ENCODE measurements around the gene LRRC52.
"Not testable (repeated sequence)": the region's sequence is repeated elsewhere in the genome, so short reads cannot be mapped to it uniquely, and the experiment has no call there.

LRRC52 gene

DNA sequence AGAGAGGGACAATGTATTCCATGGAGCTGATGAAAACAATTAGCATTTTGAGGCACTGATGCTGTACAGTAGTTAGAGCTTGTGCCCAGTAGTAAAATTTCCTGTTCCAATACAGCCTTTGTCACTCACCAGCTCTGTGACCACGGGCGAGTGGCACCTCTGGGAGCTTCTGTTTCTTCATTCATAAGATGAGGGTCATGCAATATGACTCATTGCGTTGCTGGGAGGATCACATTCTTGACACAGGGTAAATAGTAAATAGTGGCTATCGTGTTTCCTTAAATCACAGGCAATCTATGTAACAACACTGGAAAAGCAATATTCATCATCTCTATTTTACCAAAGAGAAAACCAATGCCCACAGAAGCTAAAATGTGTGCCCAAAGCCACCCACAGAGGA is 4.5 kb upstream of the LRRC52 start:
- no peak for DNase-seq

DNA sequence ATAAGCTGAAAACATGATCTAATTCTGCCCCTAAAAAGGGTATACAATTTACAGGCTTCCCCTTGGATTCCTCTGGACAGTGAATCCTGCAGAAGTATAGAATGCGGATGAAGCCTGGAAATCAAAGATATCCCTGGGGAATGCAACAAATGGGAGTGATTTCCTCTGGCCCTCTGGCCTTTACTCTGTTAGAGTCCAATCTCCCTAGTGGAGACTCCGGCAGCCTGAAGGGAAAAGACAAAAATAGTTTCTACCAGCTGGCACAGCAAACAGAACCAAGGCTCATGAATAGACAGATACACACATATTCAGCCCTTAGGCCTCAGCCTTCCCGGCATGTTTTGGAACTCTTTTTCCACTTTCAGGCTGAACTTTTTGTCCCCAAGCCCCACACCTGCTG is 3.9 kb upstream of the LRRC52 start:
- DNase-seq = no peak

- no peak for DNase-seq
Observed at GRCh38 chr1:165542015-165542631, 1.7 kb upstream of the LRRC52 start.

DNA sequence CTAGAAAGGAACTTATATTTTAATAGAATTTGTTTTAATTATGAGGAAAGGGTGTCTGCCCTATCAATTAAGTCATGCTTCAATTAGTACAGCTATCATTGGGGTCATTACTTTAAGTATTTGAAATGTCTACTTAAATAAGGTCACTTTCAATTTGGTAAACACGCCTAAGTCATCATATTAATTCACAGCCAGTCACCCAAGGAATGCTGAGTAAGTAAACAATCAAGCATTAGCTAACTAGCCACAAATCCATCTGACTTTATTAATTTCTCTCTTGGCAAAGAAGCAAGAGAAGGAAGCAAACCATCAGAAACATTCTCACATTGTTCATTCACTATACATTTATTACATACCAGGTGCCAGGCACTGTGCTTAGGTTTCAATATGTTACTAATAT is 1.2 kb upstream of the LRRC52 start:
- no peak for DNase-seq

DNA sequence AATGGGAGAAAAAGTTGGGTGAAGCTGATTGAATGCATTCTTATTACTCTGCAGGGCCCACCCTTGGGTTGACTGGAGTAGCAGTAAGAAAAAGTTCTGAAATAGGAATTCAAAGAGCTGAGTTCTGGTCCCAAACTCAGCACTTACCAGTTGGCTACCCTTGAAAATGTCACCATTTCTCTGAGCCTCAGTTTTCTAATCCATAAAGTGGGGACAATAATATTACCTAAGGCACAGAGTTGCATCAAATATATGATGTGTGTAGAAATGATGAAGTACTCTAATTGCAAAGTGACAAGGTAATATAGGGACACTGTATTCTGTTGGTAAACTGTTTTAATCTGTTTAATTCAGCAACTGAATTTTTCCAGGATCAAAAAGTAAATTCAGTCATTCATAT is 1.2 kb downstream of the LRRC52 start:
- DNase-seq = no peak

DNA sequence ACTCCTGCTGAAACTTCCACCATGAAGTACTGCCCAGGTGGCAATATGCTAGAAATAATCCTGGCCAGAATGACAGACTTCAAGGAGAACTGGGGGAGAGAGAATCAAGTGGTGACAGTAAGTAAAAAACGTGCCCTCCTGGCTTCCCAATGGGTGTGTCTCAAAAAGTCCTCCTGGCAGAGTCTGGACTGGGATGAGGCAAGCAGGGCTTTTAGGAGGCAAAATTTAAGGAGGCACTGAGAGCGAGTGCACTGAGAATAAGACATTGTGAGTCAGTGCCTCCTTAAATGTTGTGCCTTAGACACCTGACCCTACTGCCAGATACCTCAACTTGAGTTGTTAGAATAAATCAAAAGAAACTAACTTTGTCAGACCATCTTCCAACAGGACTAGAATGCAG is 2.2 kb downstream of the LRRC52 start:
- no peak for DNase-seq

DNA sequence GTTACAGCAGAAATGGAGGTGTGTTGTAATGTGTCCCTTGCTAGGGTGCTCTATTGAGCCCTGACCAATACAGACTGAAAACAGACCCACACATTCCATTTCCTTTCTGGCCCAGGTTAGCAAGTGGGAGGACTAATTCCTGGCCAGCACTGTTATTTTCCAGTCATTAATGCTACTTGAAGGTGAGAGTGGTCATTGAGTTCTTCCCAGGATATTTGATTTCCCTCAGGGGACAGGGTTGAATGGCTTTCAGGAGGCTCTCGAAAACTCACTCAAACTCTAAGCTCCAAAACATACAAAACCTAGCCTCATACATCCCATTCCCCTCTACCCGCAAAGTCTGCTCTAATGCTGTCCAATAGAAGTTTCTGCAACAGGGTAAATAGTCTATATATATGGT is 6.2 kb downstream of the LRRC52 start:
- no peak for DNase-seq

GRCh38 chr1:165551469-165551868 is 7.7 kb downstream of the LRRC52 start:
- no peak for DNase-seq

GRCh38 chr1:165560883-165561656 is 17.3 kb downstream of the LRRC52 start:
- no peak for DNase-seq

DNA sequence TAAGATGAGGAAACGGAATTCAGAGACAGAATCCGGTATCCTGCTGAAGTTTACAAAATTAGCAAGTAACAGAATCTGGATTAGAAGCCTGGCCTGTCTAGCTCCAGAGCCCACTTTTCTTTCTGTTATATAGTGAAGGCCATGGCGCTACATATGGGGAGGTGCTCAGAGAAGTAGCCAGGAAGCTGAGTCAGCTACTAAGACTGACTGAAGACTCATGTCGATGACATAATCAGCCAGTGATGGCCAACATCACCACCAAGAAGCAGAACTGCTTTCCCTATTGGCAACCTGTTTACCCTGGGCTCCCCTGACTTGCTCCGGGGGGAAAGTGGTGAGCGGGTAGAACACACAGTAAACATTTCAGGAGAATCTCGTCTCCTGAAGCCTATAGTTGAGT is 18.8 kb downstream of the LRRC52 start:
- no peak for DNase-seq

DNA sequence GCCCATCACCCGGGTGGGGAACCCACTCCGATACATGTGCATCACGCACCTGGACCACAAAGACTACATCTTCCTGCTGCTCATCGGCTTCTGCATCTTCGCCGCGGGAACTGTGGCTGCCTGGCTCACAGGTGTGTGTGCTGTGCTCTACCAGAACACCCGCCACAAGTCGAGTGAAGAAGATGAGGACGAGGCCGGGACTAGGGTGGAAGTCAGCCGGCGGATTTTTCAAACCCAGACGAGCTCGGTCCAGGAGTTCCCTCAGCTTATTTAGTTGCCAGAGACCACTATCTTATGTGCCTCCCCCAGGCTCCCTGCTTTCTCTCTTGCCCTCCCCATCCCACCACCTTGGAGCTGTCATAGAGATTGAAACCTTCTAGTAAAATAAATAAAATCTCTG is 19.8 kb downstream of the LRRC52 start:
- DNase-seq = no peak

- DNase-seq = no peak
Observed at GRCh38 chr1:165564561-165564960, 20.8 kb downstream of the LRRC52 start.

GRCh38 chr1:165565751-165566490 is 22.1 kb downstream of the LRRC52 start:
- DNase-seq = no peak

DNA sequence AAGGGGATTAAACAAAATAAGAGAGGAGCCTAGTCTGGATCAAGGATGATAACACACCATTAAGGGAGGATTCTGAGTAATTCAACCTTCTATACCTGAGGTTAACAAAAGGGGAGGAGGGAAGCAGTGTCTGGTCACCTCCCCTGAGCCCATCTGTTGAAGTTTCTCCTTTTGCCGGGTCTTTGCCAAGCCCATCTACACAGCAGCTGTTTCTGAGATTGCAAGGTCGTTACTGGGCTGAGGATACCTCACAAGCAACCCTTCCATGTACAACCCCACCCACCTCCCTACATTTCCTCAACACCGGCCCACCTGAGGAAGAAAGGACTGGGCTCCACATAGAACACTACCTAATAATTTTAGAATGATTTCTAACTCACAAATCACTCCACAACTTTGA is 26.3 kb downstream of the LRRC52 start:
- DNase-seq = no peak

DNA sequence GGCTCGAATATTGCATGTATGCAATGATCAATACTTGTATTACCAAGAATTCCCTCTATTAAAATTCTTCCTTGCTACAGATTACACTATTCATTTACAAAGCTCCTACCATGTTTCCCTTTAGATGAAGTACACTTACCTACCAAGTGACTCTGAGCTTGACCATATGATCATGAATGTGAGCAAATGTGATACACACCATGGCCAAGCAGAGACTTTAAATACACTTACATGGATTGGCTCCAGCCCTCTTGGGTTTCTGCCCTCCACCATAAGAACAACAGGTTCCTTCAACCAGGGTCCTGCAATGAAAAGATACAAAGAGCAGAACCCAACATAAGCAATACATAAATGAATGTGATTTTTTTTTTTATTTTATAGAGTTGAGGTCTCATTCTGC is 30.0 kb downstream of the LRRC52 start:
- no peak for DNase-seq

DNA sequence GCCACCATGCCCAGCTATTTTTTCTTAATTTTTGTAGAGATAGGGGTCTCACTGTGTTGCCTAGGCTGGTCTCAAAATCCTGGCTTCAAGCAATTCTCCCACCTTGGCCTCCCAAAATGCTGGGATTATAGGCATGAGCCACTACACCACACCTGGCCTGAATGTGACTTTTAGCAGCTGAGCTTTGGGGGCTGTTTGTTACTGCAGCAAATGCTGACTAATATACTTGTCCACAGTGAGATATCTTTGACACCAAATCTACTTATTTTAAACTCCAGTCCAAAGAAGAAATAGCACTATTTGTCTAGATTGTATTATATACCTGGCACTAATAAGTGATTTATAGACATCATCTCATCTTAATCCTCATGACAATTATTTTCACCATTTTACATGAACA is 30.5 kb downstream of the LRRC52 start:
- DNase-seq = no peak

DNA sequence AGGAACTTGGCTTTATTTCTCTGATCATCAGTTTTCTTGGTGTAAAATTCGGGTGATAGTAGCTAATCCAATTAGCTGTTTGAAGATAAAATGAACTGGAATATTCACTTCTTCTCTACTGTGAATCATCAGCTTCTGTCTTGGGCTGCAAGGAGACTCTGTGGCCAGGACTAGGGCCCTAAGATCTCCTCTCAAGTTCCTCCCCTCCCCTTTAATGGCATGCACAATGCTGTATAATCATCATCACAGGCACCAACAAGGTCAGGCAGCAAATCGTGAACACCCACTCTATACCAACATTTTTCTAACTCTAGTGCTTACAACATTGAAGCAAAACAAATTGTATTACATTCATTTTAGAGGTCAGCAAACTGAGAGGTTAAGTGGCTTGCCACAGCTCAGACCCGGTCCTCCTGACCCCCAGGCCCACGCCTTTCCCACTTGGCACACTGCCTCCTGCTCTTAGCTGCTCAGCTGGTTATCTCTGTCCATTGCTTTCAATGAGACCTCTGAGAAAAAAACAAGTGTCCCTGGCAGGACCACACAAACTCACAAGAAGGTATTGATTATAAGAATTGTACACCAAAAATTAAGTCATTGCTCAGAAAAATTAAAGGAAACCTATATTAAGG is 31.8 kb downstream of the LRRC52 start:
- no peak for DNase-seq

DNA sequence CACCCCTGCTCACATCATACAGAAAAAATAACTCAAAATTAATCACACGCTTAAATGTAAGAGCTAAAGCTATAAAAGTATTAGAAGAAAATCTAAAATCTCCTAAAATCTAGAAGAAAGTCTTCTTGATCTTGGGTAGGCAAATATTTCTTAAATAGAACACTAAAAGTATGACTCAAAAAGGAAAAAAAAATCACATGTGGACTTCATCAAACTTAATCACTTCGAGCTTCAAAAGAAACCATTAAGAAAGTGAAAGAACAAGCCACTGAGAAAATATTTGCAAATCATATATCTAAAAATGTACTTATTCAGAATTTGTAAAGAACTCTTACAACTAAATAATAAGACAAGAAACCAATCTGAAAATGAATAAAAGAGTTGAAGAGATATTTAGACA is 32.7 kb downstream of the LRRC52 start:
- DNase-seq = no peak

GRCh38 chr1:165577707-165578106 is 33.9 kb downstream of the LRRC52 start:
- no peak for DNase-seq

- DNase-seq = no peak
Observed at GRCh38 chr1:165580931-165581871, 37.4 kb downstream of the LRRC52 start.

DNA sequence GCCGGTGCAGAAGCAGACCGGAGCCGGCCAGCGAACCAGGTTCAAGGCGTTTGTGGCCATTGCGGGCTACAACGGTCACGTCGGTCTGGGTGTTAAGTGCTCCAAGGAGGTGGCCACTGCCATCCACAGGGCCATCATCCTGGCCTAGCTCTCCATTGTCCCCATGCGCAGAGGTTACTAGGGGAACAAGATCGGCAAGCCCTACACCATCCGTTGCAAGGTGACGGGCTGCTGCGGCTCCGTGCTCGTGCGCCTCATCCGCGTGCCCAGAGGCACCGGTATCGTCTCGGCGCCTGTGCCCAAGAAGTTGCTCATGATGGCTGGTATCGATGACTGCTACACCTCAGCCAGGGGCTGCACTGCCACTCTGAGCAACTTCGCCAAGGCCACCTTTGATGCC is 38.1 kb downstream of the LRRC52 start:
- DNase-seq = no peak

DNA sequence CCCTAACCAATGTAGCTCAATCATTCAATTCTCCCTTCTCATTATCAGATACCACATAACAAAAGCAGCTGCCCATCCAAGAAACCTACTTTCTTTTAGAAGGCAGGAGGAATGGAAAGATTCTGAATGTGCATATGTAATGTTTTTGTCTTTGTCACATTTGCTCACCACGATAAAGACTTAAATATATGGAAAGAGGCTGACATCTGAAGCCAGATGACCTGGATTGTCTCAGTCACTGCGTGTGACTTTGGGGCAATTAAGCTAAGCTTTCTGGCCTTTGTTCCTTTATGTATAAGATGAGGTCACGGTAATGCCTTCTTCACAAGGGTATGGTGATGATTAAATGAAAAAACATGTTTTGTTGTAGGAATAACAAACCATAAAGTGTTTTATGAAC is 42.6 kb downstream of the LRRC52 start:
- DNase-seq = no peak

- not testable (repeated sequence) for DNase-seq
Observed at GRCh38 chr1:165591391-165591790, 47.6 kb downstream of the LRRC52 start.

Measured in AML-193 (cell line).